Loucy (cell line): ENCODE data around the gene TMEM237.

Source experiments
- CTCF ChIP-seq: fragments of 200-600 bp; sonication (generic); conservative IDR thresholded peaks from 2 replicates; pipeline ENCODE4 v1.5.1; 2014; ENCODE audit warnings: mild to moderate bottlenecking, antibody characterized with exemption, low read length
- EZH2phosphoT487 ChIP-seq: fragments of 200-600 bp; IDR thresholded peaks from 2 replicates; pipeline ENCODE4 v1.6.1; 2018; ENCODE audit warnings: antibody characterized with exemption, mild to moderate bottlenecking, moderate library complexity, borderline replicate concordance

GRCh38 chr2:201642086-201642578, 1.2 kb downstream of the TMEM237 start:
- no peak for TF ChIP-seq CTCF
- no peak for TF ChIP-seq EZH2phosphoT487
